ENCODE data around the gene POLR2E. TPM values are rescaled to one million over a fixed set of nuclear protein-coding genes. Genes with fewer than 3 reads are reported as not detected.
A peak's percentile ranks its signal among the peaks of the same experiment; 100 is the strongest.

Gene POLR2E
- total and polyA plus RNA-seq, 2 of the 13 experiments (the other 11 are each of a cell fraction or from before 2014, with no cell fraction given) = 140 to 272 TPM

GRCh38 chr19:1143828-1144399 is 48.7 kb upstream of the POLR2E start:
- WGBS (ENCODE audit: low lambda C conversion rate) = 98% methylated on average over 14 of the region's 33 CpGs
- H3K36me3 ChIP-seq (replicated peaks in 1 of 2; ENCODE audit: control insufficient read depth in 1 of 2, insufficient read depth in 2 of 2, low read length in 2 of 2) = peaks cover 8 to 11% of the 10 kb centered on the region in 2 experiments; a peak in 4 of 5 replicates
- ChIA-PET POLR2A (no interaction called here), CTCF (ENCODE audit: low intra/inter-chr PET ratio, low total read pairs) (no interaction called here)
- no peaks in the 10 kb centered on the region for H3K4me1 ChIP-seq (ENCODE audit: insufficient read depth, low read length)
- no peaks in the 10 kb centered on the region for H3K79me2 ChIP-seq (ENCODE audit: insufficient read depth, low read length)
- BruUV-seq (replicated peaks) = no TSS peak
- no peak overlapping the region for H3K4me2 ChIP-seq (ENCODE audit: low read depth, low read length)
- intact Hi-C loops (cut with micrococcal nuclease; ENCODE audit: unreplicated experiment) = no loop called here
- H3K27ac ChIP-seq (ENCODE audit: extremely low read length, insufficient read depth, low read length) = no peak overlapping the region
- H2AFZ ChIP-seq (ENCODE audit: low read length) = no peak overlapping the region
- H3K27me3 ChIP-seq (ENCODE audit: control insufficient read depth in 1 of 2, insufficient read depth in 2 of 2, low read length in 2 of 2) = no peaks in the 10 kb centered on the region; a peak in 1 of 5 replicates
- no peaks in the 10 kb centered on the region for H4K20me1 ChIP-seq (ENCODE audit: insufficient read depth, low read length)
- H3K9ac ChIP-seq (ENCODE audit: insufficient read depth, low read depth, low read length) = no peak overlapping the region
- no peak for ATAC-seq
- no peak overlapping the region for H3K4me3 ChIP-seq (replicated peaks in 1 of 3; ENCODE audit: insufficient read depth in 1 of 3, low read depth in 2 of 3, low read length in 3 of 3)
- TF ChIP-seq ZBTB37 (CRISPR knock-in tag; IDR thresholded peaks at IDR 0.05) (no peak), ZNF577 (CRISPR knock-in tag; IDR thresholded peaks at IDR 0.05; ENCODE audit: borderline replicate concordance, low read depth) (no peak), AGO2 (optimal IDR thresholded peaks at IDR 0.05; ENCODE audit: low read depth, low read length) (peak; percentile 56)
- H3K9me3 ChIP-seq (ENCODE audit: low read length) = no peaks in the 10 kb centered on the region
- in situ Hi-C loops (cut with HindIII; ENCODE audit: extremely low pct_ligation_motif_present, low pct_unique_long_range_greater_than_20kb) = no loop called here
- no peak for FAIRE-seq
- no peak for DNase-seq (ENCODE audit: low spot score)

GRCh38 chr19:1141944-1142343 is 46.8 kb upstream of the POLR2E start:
- Histone ChIP-seq H3K4me1 (ENCODE audit: insufficient read depth, low read length) (no peaks in the 10 kb centered on the region), H3K4me2 (ENCODE audit: low read depth, low read length) (no peak overlapping the region), H3K27me3 (ENCODE audit: control insufficient read depth in 1 of 2, insufficient read depth in 2 of 2, low read length in 2 of 2) (no peaks in the 10 kb centered on the region), H4K20me1 (ENCODE audit: insufficient read depth, low read length) (no peaks in the 10 kb centered on the region), H2AFZ (ENCODE audit: low read length) (no peak overlapping the region), H3K4me3 (replicated peaks in 1 of 3; ENCODE audit: insufficient read depth in 1 of 3, low read depth in 2 of 3, low read length in 3 of 3) (no peak overlapping the region), H3K27ac (ENCODE audit: extremely low read length, insufficient read depth, low read length) (no peak overlapping the region), H3K79me2 (ENCODE audit: insufficient read depth, low read length) (no peaks in the 10 kb centered on the region), H3K36me3 (replicated peaks in 1 of 2; ENCODE audit: control insufficient read depth in 1 of 2, insufficient read depth in 2 of 2, low read length in 2 of 2) (peaks cover 8 to 10% of the 10 kb centered on the region in 2 experiments; a peak in 4 of 5 replicates), H3K9ac (ENCODE audit: insufficient read depth, low read depth, low read length) (no peak overlapping the region), H3K9me3 (ENCODE audit: low read length) (no peaks in the 10 kb centered on the region)
- no TSS peak for BruUV-seq (replicated peaks)
- peak; percentile 11 for DNase-seq (ENCODE audit: low spot score)
- ATAC-seq = peak; percentile 32; the same call in 1 of the 3 replicates
- CTCF ChIA-PET (ENCODE audit: low intra/inter-chr PET ratio, low total read pairs) = no interaction called here
- TF ChIP-seq FOSL1 (CRISPR knock-in tag; IDR thresholded peaks at IDR 0.05; ENCODE audit: borderline replicate concordance) (no peak), PCBP2 (optimal IDR thresholded peaks at IDR 0.05; ENCODE audit: low read depth, low read length, poor library complexity, severe bottlenecking) (peak; percentile 89)
- intact Hi-C loops (cut with micrococcal nuclease; ENCODE audit: unreplicated experiment) = no loop called here
- POLR2A ChIA-PET = no interaction called here
- WGBS (ENCODE audit: low lambda C conversion rate) = 76% methylated on average over 5 of the region's 5 CpGs
- no peak for FAIRE-seq
- in situ Hi-C loops (cut with HindIII; ENCODE audit: extremely low pct_ligation_motif_present, low pct_unique_long_range_greater_than_20kb) = no loop called here
